Suprapubic skin (tissue), 4 donors: ENCODE measurements around the gene TMEM143. TPM values are rescaled to one million over a fixed set of nuclear protein-coding genes. Genes with fewer than 3 reads are reported as not detected.
"Not testable (repeated sequence)": the region's sequence is repeated elsewhere in the genome, so short reads cannot be mapped to it uniquely, and the experiment has no call there.

Experiments used
- DNase-seq, 2 donors: peaks; one replicate each; pipeline ENCODE4 v3.0.0-alpha.2; 2019; ENCODE audit warnings: low spot score in 2 of 2
- H3K27ac ChIP-seq: fragments of 200-600 bp; sonication (generic); one replicate; pipeline ENCODE4 v1.5.1; 2019
- H3K27me3 ChIP-seq: fragments of 200-600 bp; sonication (generic); one replicate; pipeline ENCODE4 v1.5.1; 2019
- H3K36me3 ChIP-seq: fragments of 200-600 bp; sonication (generic); one replicate; pipeline ENCODE4 v1.5.1; 2019
- H3K4me1 ChIP-seq: fragments of 200-600 bp; sonication (generic); one replicate; pipeline ENCODE4 v1.5.1; 2019
- H3K4me3 ChIP-seq: fragments of 200-600 bp; sonication (generic); one replicate; pipeline ENCODE4 v1.5.1; 2019; ENCODE audit warnings: mild to moderate bottlenecking
- H3K9me3 ChIP-seq: fragments of 200-600 bp; sonication (generic); one replicate; pipeline ENCODE4 v1.5.1; 2019
- EP300 ChIP-seq: sonication (generic); formaldehyde crosslinking; IDR thresholded peaks from one replicate; pipeline ENCODE4 v1.6.1; 2017; ENCODE audit warnings: antibody characterized with exemption
- POLR2A ChIP-seq, 2 donors: fragments of 450-650 bp; IDR thresholded peaks; one replicate each; pipeline ENCODE4 v1.6.1; 2017; ENCODE audit warnings: antibody characterized with exemption in 2 of 2, mild to moderate bottlenecking in 2 of 2, moderate library complexity in 2 of 2
- POLR2AphosphoS5 ChIP-seq, 3 donors: sonication (generic); formaldehyde crosslinking; IDR thresholded peaks; one replicate each; pipeline ENCODE4 v1.6.1; 2017; ENCODE audit warnings: antibody characterized with exemption in 3 of 3
- WGBS: methylation state at CpG from one replicate; pipeline ENCODE4 v1.1.5; 2018; 5-methylcytosine and 5-hydroxymethylcytosine counted together
- total RNA-seq, 4 donors: library from RNA; depleted of rRNA; stranded (reverse); fragments of >200 nt; gene quantifications; one replicate each; pipeline ENCODE4 v1.1.0, GENCODE V29; 2016
- TF ChIP-seq, protein P1 (sequence below), 2 donors: fragments of 200-600 bp in 1 of 2; fragments of 450-650 bp in 1 of 2; sonication (generic) in 1 of 2; IDR thresholded peaks; one replicate each; pipeline ENCODE4 v1.5.1; 2016 to 2019; ENCODE audit warnings: antibody characterized with exemption in 2 of 2, mild to moderate bottlenecking in 1 of 2, moderate library complexity in 1 of 2

Gene TMEM143
- total RNA-seq, 4 donors from 2014 or later = 7.8 to 14.7 (median 9.3) TPM

DNA sequence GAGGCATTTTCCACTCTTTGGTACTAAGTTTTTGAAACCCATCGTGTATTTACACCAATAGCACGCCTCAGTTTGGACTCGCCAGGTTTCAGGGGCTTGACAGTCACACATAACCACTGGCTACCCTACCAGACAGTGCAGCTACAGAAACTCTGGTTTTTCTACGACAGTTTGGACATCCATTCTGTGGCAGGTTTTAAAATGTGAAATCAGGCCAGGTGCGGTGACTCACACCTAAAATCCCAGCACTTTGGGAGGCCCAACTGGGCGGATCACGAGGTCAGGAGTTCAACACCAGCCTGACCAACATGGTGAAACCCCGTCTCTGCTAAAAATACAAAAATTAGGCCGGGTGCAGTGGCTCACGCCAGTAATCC lies 14.4 kb upstream of the TMEM143 start:
- peaks cover 21% of the 10 kb centered on the region for H3K36me3 ChIP-seq
- H3K9me3 ChIP-seq = no peaks in the 10 kb centered on the region
- H3K27ac ChIP-seq = no peak overlapping the region
- 89% methylated on average over 10 of the region's 10 CpGs for WGBS
- DNase-seq = no peak
- H3K4me3 ChIP-seq = no peak overlapping the region
- no peaks in the 10 kb centered on the region for H3K27me3 ChIP-seq
- H3K4me1 ChIP-seq = no peaks in the 10 kb centered on the region
- TF ChIP-seq POLR2A (IDR thresholded peaks at IDR 0.05) = no peak
- no peak for TF ChIP-seq POLR2AphosphoS5 (IDR thresholded peaks at IDR 0.05)
- TF ChIP-seq EP300 = no peak
- TF ChIP-seq, protein P1, sequence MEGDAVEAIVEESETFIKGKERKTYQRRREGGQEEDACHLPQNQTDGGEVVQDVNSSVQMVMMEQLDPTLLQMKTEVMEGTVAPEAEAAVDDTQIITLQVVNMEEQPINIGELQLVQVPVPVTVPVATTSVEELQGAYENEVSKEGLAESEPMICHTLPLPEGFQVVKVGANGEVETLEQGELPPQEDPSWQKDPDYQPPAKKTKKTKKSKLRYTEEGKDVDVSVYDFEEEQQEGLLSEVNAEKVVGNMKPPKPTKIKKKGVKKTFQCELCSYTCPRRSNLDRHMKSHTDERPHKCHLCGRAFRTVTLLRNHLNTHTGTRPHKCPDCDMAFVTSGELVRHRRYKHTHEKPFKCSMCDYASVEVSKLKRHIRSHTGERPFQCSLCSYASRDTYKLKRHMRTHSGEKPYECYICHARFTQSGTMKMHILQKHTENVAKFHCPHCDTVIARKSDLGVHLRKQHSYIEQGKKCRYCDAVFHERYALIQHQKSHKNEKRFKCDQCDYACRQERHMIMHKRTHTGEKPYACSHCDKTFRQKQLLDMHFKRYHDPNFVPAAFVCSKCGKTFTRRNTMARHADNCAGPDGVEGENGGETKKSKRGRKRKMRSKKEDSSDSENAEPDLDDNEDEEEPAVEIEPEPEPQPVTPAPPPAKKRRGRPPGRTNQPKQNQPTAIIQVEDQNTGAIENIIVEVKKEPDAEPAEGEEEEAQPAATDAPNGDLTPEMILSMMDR (IDR thresholded peaks at IDR 0.05) = no peak

DNA sequence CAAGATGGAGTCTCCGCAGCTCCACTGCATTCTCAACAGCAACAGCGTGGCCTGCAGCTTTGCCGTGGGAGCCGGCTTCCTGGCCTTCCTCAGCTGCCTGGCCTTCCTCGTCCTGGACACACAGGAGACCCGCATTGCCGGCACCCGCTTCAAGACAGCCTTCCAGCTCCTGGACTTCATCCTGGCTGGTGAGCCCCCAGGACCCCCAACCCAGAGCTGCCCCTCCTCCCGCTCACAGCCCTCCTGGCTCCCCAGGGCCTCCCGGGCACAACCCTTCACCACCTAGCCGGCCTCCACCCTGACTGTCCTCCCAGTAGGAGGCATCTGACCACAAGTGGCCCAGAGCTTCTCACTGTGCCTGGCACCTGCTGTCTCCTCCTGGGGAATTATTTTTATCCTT lies 9.8 kb upstream of the TMEM143 start:
- no peaks in the 10 kb centered on the region for H3K4me1 ChIP-seq
- TF ChIP-seq, protein P1 (IDR thresholded peaks at IDR 0.05) = no peak
- TF ChIP-seq EP300 = no peak
- TF ChIP-seq POLR2AphosphoS5 (IDR thresholded peaks at IDR 0.05) = no peak
- TF ChIP-seq POLR2A (IDR thresholded peaks at IDR 0.05) = no peak
- 93% methylated on average over 11 of the region's 11 CpGs for WGBS
- no peaks in the 10 kb centered on the region for H3K9me3 ChIP-seq
- no peaks in the 10 kb centered on the region for H3K36me3 ChIP-seq
- no peak for DNase-seq
- no peaks in the 10 kb centered on the region for H3K27me3 ChIP-seq
- no peak overlapping the region for H3K4me3 ChIP-seq
- no peak overlapping the region for H3K27ac ChIP-seq

DNA sequence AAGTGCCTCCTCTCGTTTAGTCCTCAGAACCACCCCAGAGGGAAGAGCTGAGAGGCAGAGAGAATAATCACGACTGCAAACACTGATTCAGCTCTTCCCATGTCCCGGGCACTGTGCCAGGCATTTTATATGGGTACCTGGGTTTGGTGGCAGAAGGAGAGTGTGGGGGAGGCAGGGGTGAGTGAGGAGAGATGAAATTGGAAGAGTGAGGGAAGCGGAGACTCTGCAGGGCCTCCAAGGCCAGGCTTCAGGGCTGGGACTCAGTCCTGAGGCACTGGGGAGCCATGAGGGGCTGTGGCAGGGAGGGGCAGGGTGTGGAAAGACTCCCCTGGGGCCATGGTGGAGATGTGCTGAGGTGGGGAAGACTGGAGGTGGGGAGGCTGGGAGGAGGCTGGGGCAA lies 9.2 kb upstream of the TMEM143 start:
- Histone ChIP-seq H3K27ac (no peak overlapping the region), H3K36me3 (no peaks in the 10 kb centered on the region), H3K4me3 (no peak overlapping the region), H3K27me3 (no peaks in the 10 kb centered on the region), H3K4me1 (no peaks in the 10 kb centered on the region), H3K9me3 (no peaks in the 10 kb centered on the region)
- WGBS = 58% methylated on average over 4 of the region's 4 CpGs
- no peak for TF ChIP-seq EP300
- TF ChIP-seq, protein P1 (IDR thresholded peaks at IDR 0.05) = no peak
- TF ChIP-seq POLR2AphosphoS5 (IDR thresholded peaks at IDR 0.05) = no peak
- no peak for DNase-seq

DNA sequence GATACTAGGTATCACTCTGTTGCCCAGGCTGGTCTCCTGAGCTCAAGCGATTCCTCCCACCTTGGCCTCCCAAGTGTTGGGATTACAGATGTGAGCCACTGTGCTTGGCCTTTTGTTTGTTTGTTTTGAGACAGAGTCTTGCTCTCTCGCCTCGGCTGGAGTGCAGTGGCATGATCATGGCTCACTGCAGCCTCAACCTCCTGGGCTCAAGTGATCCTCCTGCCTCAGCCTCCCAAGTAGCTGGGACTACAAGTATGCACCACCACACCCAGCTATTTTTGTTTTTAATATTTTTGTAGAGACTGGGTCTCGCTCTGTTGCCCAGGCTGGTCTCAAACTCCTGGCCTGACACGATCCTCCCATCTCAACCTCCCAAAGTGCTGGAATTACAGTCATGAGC lies 8.0 kb upstream of the TMEM143 start:
- H3K27ac ChIP-seq, H3K27me3 ChIP-seq, H3K36me3 ChIP-seq, H3K4me1 ChIP-seq, H3K9me3 ChIP-seq, H3K4me3 ChIP-seq, DNase-seq: not testable (repeated sequence)
- 98% methylated on average over 5 of the region's 5 CpGs for WGBS

DNA sequence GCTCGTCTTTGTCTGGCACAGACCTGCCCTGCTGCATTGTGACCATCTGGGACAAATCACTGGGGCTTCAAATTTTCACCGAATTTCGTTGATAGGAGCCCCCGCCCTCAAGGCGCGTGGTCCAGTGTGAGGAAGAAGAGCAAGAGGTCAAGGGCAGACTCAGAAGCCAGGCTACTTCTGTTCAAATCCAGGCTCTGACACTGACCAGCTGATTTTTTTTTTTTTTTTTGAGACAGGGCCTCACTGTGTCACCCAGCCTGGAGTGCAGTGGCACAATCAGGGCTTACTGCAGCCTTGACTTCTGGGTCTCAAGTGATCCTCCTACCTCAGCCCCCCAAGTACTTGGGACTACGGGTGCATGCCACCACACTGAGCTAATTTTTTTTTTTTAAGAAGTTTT lies 7.6 kb upstream of the TMEM143 start:
- no peak for TF ChIP-seq EP300
- H3K9me3 ChIP-seq = no peaks in the 10 kb centered on the region
- no peak for DNase-seq
- H3K36me3 ChIP-seq = no peaks in the 10 kb centered on the region
- no peaks in the 10 kb centered on the region for H3K27me3 ChIP-seq
- no peak overlapping the region for H3K4me3 ChIP-seq
- no peak overlapping the region for H3K27ac ChIP-seq
- H3K4me1 ChIP-seq = no peaks in the 10 kb centered on the region
- WGBS = 74% methylated on average over 7 of the region's 7 CpGs

DNA sequence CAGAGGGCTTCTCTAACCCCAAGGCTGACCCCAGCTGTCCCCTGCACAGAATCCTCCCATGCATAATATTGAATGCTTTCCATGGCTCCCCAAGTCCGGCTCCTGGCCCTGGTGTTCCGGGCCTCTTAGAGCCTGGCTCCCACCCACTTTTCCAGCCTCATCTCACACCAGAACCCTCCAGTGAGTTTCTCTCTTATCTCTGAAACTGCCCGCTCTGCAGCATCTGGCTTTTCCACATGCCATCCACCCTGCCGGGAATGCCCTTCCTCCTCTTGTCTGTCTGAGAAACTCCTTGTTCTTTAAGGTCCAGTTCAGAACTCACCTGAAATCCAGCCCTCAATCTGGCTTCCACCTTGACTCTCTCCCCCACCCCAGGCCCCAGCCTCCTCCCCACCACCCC lies 7.2 kb upstream of the TMEM143 start:
- Histone ChIP-seq H3K27me3 (no peaks in the 10 kb centered on the region), H3K27ac (no peak overlapping the region), H3K4me1 (no peaks in the 10 kb centered on the region), H3K36me3 (no peaks in the 10 kb centered on the region), H3K4me3 (no peak overlapping the region), H3K9me3 (no peaks in the 10 kb centered on the region)
- WGBS = 83% methylated on average over 4 of the region's 4 CpGs
- TF ChIP-seq POLR2AphosphoS5 (IDR thresholded peaks at IDR 0.05) (no peak), POLR2A (IDR thresholded peaks at IDR 0.05) (no peak), EP300 (no peak)
- TF ChIP-seq, protein P1 (IDR thresholded peaks at IDR 0.05) = no peak
- DNase-seq = no peak
